GM12878 (cell line): ENCODE data around the gene GINS1. TPM values are rescaled to one million over a fixed set of nuclear protein-coding genes. Genes with fewer than 3 reads are reported as not detected.

ENCODE experiments used
- ATAC-seq: fragments of 200-7000 bp; cut with Tn5 transposase; 3 replicates; pipeline ENCODE4 v1.9.1; 2020; ENCODE audit warnings: mild to moderate bottlenecking, moderate library complexity
- BruUV-seq: library from RNA; stranded (reverse); fragments of 400-500 nt; replicated peaks from 2 replicates; lab custom pipeline; 2021; lab: Mats Ljungman, UMichigan
- CTCF ChIA-PET: fragments of 300-600 bp; sonication (Branson Sonifier 250); formaldehyde crosslinking; extraction: SDS; loops from one replicate; lab custom pipeline; 2021; ENCODE audit warnings: inconsistent platforms; lab: Yijun Ruan, JAX
- POLR2A ChIA-PET: fragments of 350-600 bp; formaldehyde crosslinking; extraction: SDS; loops from one replicate; lab custom pipeline; 2021; ENCODE audit warnings: inconsistent platforms; lab: Charles Lee
- RAD21 ChIA-PET: fragments of 300-600 bp; sonication (Branson Sonifier 250); formaldehyde crosslinking; loops from one replicate; lab custom pipeline; 2023; ENCODE audit warnings: antibody characterized with exemption; ENCODE audit not compliant: unreplicated experiment; lab: Charles Lee
- SMC1A ChIA-PET: fragments of 300-600 bp; sonication (Branson Sonifier 250); formaldehyde crosslinking; loops from one replicate; lab custom pipeline; 2023; ENCODE audit not compliant: unreplicated experiment, uncharacterized antibody; lab: Charles Lee
- DNase-seq: peaks from one replicate; pipeline ENCODE4 v3.0.0-alpha.2; 2011; ENCODE audit warnings: low read depth, low spot score
- FAIRE-seq: peaks from 3 replicates; lab custom pipeline; 2011; peaks lifted over from hg19 to GRCh38; lab: Jason Lieb, UNC
- H2AFZ ChIP-seq: 2 replicates; pipeline ENCODE4 v1.6.0; 2011; ENCODE audit warnings: low read depth, low read length, control low read depth; ENCODE audit not compliant: control insufficient read depth
- H3K27ac ChIP-seq: 2 replicates; pipeline ENCODE4 v1.5.1; 2011; ENCODE audit warnings: control low read depth; ENCODE audit not compliant: control insufficient read depth, insufficient read depth
- H3K27me3 ChIP-seq, 2 experiments: replicated peaks in 1 of 2; 2 replicates each; pipeline versions ENCODE4 v1.6.0 to v1.6.1; 2011; ENCODE audit warnings: low read length in 1 of 2; ENCODE audit not compliant: control insufficient read depth in 2 of 2, insufficient read depth in 2 of 2
- H3K36me3 ChIP-seq, 2 experiments: 2 replicates each; pipeline ENCODE4 v1.5.1; 2011; ENCODE audit warnings: low read length in 1 of 2; ENCODE audit not compliant: control insufficient read depth in 2 of 2, insufficient read depth in 2 of 2
- H3K4me1 ChIP-seq: 2 replicates; pipeline ENCODE4 v1.6.1; 2011; ENCODE audit warnings: mild to moderate bottlenecking, low read length, moderate library complexity, mixed read lengths; ENCODE audit not compliant: control insufficient read depth, insufficient read depth
- H3K4me2 ChIP-seq: 2 replicates; pipeline ENCODE4 v1.6.0; 2011; ENCODE audit warnings: control low read depth; ENCODE audit not compliant: control insufficient read depth, insufficient read depth
- H3K4me3 ChIP-seq: fragments of 200-600 bp; sonication (generic); 2 replicates; pipeline ENCODE4 v1.5.1; 2016
- H3K79me2 ChIP-seq: 2 replicates; pipeline ENCODE4 v1.6.0; 2011; ENCODE audit warnings: low read length; ENCODE audit not compliant: control insufficient read depth, insufficient read depth
- H3K9ac ChIP-seq: 2 replicates; pipeline ENCODE4 v1.8.0; 2011; ENCODE audit warnings: low read length, control low read depth, mixed read lengths; ENCODE audit not compliant: control insufficient read depth, insufficient read depth
- H3K9me3 ChIP-seq: replicated peaks from 3 replicates; pipeline ENCODE4 v1.5.1; 2011; ENCODE audit warnings: mild to moderate bottlenecking, low read length; ENCODE audit not compliant: control insufficient read depth, insufficient read depth
- H4K20me1 ChIP-seq: 2 replicates; pipeline ENCODE4 v1.6.0; 2011; ENCODE audit not compliant: control insufficient read depth, insufficient read depth
- CEBPB ChIP-seq, 2 experiments: fragments of 150-350 bp in 1 of 2; IDR thresholded peaks; 2 replicates each; pipeline ENCODE4 v1.6.1; 2012 to 2014; ENCODE audit warnings: low read depth in 2 of 2, low read length in 2 of 2, borderline replicate concordance in 1 of 2, inconsistent platforms in 1 of 2
- CREB1 ChIP-seq: IDR thresholded peaks from 2 replicates; pipeline ENCODE4 v1.6.1; 2012; ENCODE audit warnings: low read depth, mild to moderate bottlenecking, inconsistent platforms
- MAX ChIP-seq: IDR thresholded peaks from 2 replicates; pipeline ENCODE4 v1.6.1; 2012; ENCODE audit warnings: low read depth, low read length, improper control_type of control experiment
- NRF1 ChIP-seq: conservative IDR thresholded peaks from 2 replicates; pipeline ENCODE4 v1.6.1; 2011; ENCODE audit warnings: mild to moderate bottlenecking, low read depth, low read length, improper control_type of control experiment
- RB1 ChIP-seq: fragments of 450-650 bp; formaldehyde crosslinking; IDR thresholded peaks from 2 replicates; pipeline ENCODE4 v1.6.1; 2017; ENCODE audit warnings: mild to moderate bottlenecking, borderline replicate concordance
- SUZ12 ChIP-seq: fragments of 200-600 bp; sonication (generic); IDR thresholded peaks from one replicate; pipeline ENCODE4 v1.6.1; 2018; ENCODE audit warnings: antibody characterized with exemption, mild to moderate bottlenecking; ENCODE audit not compliant: unreplicated experiment
- ZNF622 ChIP-seq: fragments of 450-650 bp; IDR thresholded peaks from 2 replicates; pipeline ENCODE4 v1.6.1; 2017; ENCODE audit warnings: mild to moderate bottlenecking, inconsistent platforms
- WGBS: methylation state at CpG from one replicate; pipeline ENCODE4 v1.1.6; 2016; ENCODE audit warnings: low lambda C conversion rate; ENCODE audit not compliant: insufficient replicate concordance, insufficient coverage; ENCODE audit errors: missing lambda C conversion rate; 5-methylcytosine and 5-hydroxymethylcytosine counted together
- in situ Hi-C: fragments of 300-500 bp; cut with MboI; formaldehyde crosslinking; loops from 9 replicates; pipeline ENCODE4 v1.14.3; 2018; ENCODE audit warnings: mixed read lengths
- intact Hi-C: fragments of 100-400 bp; cut with micrococcal nuclease; formaldehyde crosslinking; loops from one replicate; pipeline ENCODE4 v1.14.2; 2022; ENCODE audit not compliant: unreplicated experiment
- polyA plus RNA-seq, 11 experiments: library from polyadenylated mRNA; depleted of rRNA in 4 of 11; unstranded in 6 of 11; stranded (reverse) in 5 of 11; fragments of >200 nt; fragmentation: Nextera tagmentation in 4 of 11; fragmentation: Illumina TruSeq in 1 of 11; extraction: Ambion mirVana in 4 of 11; extraction: Trizol in 1 of 11; gene quantifications; 1 replicate in 1 of 11; 2 replicates in 10 of 11; pipeline versions ENCODE4 v1.2.1 to v1.2.3, GENCODE V29; 2011 to 2016; ENCODE audit warnings: inconsistent platforms in 2 of 11, missing spikeins in 2 of 11, low read depth in 1 of 11
- total RNA-seq, 4 experiments: library from RNA; depleted of rRNA in 3 of 4; stranded (reverse); fragments of >200 nt in 3 of 4; fragmentation: Illumina TruSeq in 1 of 4; extraction: Trizol in 1 of 4; gene quantifications; 2 replicates each; pipeline versions ENCODE4 v1.2.1 to v1.2.3, GENCODE V29; 2013 to 2021
- TF ChIP-seq, protein P1 (sequence below): fragments of 150-350 bp; IDR thresholded peaks from 2 replicates; pipeline ENCODE4 v1.6.1; 2016; ENCODE audit warnings: low read depth, low read length
- TF ChIP-seq, protein P2 (sequence below): fragments of 450-650 bp; IDR thresholded peaks from 2 replicates; pipeline ENCODE4 v1.6.1; 2016; ENCODE audit warnings: mild to moderate bottlenecking
- TF ChIP-seq, protein P3 (sequence below): fragments of 450-650 bp; IDR thresholded peaks from 2 replicates; pipeline ENCODE4 v1.6.1; 2017; ENCODE audit warnings: mild to moderate bottlenecking

The GINS1 gene
- total and polyA plus RNA-seq, 10 of the 15 experiments (the other 5 are each of a cell fraction or from before 2014, with no cell fraction given) = 13.0 to 44.6 (median 30.3) TPM

- in situ Hi-C loops = loop anchor here (10.0 kb wide), 1 partner anchor 50 kb away; no protein-coding TSS in a partner anchor
- Histone ChIP-seq H3K4me2 (no peak overlapping the region), H3K36me3 (no peaks in the 10 kb centered on the region), H3K4me3 (no peak overlapping the region), H3K9ac (no peak overlapping the region), H3K9me3 (no peaks in the 10 kb centered on the region)
- no TSS peak for BruUV-seq
- no peak for TF ChIP-seq ZNF622
- TF ChIP-seq SUZ12 = no peak
- no peak for TF ChIP-seq CEBPB (IDR thresholded peaks at IDR 0.05; ENCODE audit: borderline replicate concordance in 1 of 2, low read depth in 2 of 2, low read length in 2 of 2)
- TF ChIP-seq RB1 = no peak
- TF ChIP-seq, protein P1, sequence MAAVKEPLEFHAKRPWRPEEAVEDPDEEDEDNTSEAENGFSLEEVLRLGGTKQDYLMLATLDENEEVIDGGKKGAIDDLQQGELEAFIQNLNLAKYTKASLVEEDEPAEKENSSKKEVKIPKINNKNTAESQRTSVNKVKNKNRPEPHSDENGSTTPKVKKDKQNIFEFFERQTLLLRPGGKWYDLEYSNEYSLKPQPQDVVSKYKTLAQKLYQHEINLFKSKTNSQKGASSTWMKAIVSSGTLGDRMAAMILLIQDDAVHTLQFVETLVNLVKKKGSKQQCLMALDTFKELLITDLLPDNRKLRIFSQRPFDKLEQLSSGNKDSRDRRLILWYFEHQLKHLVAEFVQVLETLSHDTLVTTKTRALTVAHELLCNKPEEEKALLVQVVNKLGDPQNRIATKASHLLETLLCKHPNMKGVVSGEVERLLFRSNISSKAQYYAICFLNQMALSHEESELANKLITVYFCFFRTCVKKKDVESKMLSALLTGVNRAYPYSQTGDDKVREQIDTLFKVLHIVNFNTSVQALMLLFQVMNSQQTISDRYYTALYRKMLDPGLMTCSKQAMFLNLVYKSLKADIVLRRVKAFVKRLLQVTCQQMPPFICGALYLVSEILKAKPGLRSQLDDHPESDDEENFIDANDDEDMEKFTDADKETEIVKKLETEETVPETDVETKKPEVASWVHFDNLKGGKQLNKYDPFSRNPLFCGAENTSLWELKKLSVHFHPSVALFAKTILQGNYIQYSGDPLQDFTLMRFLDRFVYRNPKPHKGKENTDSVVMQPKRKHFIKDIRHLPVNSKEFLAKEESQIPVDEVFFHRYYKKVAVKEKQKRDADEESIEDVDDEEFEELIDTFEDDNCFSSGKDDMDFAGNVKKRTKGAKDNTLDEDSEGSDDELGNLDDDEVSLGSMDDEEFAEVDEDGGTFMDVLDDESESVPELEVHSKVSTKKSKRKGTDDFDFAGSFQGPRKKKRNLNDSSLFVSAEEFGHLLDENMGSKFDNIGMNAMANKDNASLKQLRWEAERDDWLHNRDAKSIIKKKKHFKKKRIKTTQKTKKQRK = no peak
- TF ChIP-seq CREB1 = no peak
- TF ChIP-seq MAX = no peak
- no peak for TF ChIP-seq NRF1
- TF ChIP-seq, protein P2, sequence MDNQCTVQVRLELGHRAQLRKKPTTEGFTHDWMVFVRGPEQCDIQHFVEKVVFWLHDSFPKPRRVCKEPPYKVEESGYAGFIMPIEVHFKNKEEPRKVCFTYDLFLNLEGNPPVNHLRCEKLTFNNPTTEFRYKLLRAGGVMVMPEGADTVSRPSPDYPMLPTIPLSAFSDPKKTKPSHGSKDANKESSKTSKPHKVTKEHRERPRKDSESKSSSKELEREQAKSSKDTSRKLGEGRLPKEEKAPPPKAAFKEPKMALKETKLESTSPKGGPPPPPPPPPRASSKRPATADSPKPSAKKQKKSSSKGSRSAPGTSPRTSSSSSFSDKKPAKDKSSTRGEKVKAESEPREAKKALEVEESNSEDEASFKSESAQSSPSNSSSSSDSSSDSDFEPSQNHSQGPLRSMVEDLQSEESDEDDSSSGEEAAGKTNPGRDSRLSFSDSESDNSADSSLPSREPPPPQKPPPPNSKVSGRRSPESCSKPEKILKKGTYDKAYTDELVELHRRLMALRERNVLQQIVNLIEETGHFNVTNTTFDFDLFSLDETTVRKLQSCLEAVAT = no peak
- TF ChIP-seq, protein P3, sequence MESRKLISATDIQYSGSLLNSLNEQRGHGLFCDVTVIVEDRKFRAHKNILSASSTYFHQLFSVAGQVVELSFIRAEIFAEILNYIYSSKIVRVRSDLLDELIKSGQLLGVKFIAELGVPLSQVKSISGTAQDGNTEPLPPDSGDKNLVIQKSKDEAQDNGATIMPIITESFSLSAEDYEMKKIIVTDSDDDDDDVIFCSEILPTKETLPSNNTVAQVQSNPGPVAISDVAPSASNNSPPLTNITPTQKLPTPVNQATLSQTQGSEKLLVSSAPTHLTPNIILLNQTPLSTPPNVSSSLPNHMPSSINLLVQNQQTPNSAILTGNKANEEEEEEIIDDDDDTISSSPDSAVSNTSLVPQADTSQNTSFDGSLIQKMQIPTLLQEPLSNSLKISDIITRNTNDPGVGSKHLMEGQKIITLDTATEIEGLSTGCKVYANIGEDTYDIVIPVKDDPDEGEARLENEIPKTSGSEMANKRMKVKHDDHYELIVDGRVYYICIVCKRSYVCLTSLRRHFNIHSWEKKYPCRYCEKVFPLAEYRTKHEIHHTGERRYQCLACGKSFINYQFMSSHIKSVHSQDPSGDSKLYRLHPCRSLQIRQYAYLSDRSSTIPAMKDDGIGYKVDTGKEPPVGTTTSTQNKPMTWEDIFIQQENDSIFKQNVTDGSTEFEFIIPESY = no peak
- TF ChIP-seq, all 136 proteins: peak for 0
- Histone ChIP-seq H4K20me1 (no peaks in the 10 kb centered on the region), H2AFZ (no peak overlapping the region), H3K27ac (no peak overlapping the region), H3K79me2 (no peaks in the 10 kb centered on the region), H3K4me1 (no peaks in the 10 kb centered on the region), H3K27me3 (no peaks in the 10 kb centered on the region; a peak in 2 of 4 replicates)
- 44% methylated on average over 13 of the region's 13 CpGs for WGBS
- no peak for FAIRE-seq
- no peak for DNase-seq
- SMC1A ChIA-PET = no interaction called here
- CTCF ChIA-PET = no interaction called here
- ATAC-seq = no peak
- RAD21 ChIA-PET = no interaction called here
- POLR2A ChIA-PET = no interaction called here
- intact Hi-C loops = no loop called here
Observed at GRCh38 chr20:25464501-25465242, 57.2 kb downstream of the GINS1 start.
